Neural cell (in vitro differentiated cells): ENCODE results near the gene IL19.

Experiments
- EP300 ChIP-seq: fragments of 450-650 bp; conservative IDR thresholded peaks from 2 replicates; pipeline ENCODE4 v1.6.1; 2014; ENCODE audit warnings: antibody characterized with exemption, mild to moderate bottlenecking, moderate library complexity; ENCODE audit not compliant: poor library complexity, severe bottlenecking
- EZH2 ChIP-seq: fragments of 200-600, 300-800 bp; shearing (Covaris generic), sonication (generic); IDR thresholded peaks from 2 replicates; pipeline ENCODE4 v1.6.1; 2014; ENCODE audit warnings: antibody characterized with exemption, low read length, borderline replicate concordance, mild to moderate bottlenecking; ENCODE audit not compliant: insufficient read depth, poor library complexity, severe bottlenecking
- POLR2AphosphoS5 ChIP-seq: IDR thresholded peaks from 2 replicates; pipeline ENCODE4 v1.6.1; 2012
- RAD21 ChIP-seq: fragments of 450-650 bp; conservative IDR thresholded peaks from 2 replicates; pipeline ENCODE4 v1.6.1; 2014; ENCODE audit warnings: antibody characterized with exemption, mild to moderate bottlenecking, moderate library complexity
- SMC3 ChIP-seq: fragments of 450-650 bp; conservative IDR thresholded peaks from 2 replicates; pipeline ENCODE4 v1.6.1; 2014; ENCODE audit warnings: antibody characterized with exemption, mild to moderate bottlenecking, moderate library complexity; ENCODE audit not compliant: poor library complexity
- TAF1 ChIP-seq: IDR thresholded peaks from 2 replicates; pipeline ENCODE4 v1.6.1; 2012; ENCODE audit warnings: low read depth
- TF ChIP-seq, protein P1 (sequence below): fragments of 450-650 bp; IDR thresholded peaks from 2 replicates; pipeline ENCODE4 v1.5.1; 2014; ENCODE audit warnings: antibody characterized with exemption, mild to moderate bottlenecking, moderate library complexity; ENCODE audit not compliant: poor library complexity, severe bottlenecking
- TF ChIP-seq, protein P2 (sequence below): IDR thresholded peaks from 2 replicates; pipeline ENCODE4 v1.6.1; 2012; ENCODE audit warnings: borderline replicate concordance

DNA sequence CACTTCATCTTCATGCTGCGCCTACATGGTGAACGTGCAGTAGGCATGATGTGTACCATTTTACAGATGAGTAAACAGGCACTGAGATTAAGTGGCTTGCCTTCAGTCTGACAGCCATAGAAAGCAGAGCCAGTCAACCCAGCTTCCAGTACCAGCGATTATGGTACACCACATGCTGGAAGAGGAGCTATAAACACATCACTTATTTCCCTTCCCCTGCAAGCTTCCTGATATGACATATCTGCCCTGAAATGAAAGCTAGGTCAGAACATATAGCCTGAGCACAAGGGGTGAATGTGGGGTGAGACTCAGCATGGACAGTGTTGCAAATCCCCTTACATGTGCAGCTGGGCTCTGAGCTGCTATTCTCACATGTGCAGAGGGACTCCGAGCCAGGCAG lies 61.1 kb downstream of the IL19 start:
- TF ChIP-seq, protein P1, sequence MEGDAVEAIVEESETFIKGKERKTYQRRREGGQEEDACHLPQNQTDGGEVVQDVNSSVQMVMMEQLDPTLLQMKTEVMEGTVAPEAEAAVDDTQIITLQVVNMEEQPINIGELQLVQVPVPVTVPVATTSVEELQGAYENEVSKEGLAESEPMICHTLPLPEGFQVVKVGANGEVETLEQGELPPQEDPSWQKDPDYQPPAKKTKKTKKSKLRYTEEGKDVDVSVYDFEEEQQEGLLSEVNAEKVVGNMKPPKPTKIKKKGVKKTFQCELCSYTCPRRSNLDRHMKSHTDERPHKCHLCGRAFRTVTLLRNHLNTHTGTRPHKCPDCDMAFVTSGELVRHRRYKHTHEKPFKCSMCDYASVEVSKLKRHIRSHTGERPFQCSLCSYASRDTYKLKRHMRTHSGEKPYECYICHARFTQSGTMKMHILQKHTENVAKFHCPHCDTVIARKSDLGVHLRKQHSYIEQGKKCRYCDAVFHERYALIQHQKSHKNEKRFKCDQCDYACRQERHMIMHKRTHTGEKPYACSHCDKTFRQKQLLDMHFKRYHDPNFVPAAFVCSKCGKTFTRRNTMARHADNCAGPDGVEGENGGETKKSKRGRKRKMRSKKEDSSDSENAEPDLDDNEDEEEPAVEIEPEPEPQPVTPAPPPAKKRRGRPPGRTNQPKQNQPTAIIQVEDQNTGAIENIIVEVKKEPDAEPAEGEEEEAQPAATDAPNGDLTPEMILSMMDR = no peak
- TF ChIP-seq POLR2AphosphoS5 = no peak
- TF ChIP-seq TAF1 = no peak
- TF ChIP-seq, protein P2, sequence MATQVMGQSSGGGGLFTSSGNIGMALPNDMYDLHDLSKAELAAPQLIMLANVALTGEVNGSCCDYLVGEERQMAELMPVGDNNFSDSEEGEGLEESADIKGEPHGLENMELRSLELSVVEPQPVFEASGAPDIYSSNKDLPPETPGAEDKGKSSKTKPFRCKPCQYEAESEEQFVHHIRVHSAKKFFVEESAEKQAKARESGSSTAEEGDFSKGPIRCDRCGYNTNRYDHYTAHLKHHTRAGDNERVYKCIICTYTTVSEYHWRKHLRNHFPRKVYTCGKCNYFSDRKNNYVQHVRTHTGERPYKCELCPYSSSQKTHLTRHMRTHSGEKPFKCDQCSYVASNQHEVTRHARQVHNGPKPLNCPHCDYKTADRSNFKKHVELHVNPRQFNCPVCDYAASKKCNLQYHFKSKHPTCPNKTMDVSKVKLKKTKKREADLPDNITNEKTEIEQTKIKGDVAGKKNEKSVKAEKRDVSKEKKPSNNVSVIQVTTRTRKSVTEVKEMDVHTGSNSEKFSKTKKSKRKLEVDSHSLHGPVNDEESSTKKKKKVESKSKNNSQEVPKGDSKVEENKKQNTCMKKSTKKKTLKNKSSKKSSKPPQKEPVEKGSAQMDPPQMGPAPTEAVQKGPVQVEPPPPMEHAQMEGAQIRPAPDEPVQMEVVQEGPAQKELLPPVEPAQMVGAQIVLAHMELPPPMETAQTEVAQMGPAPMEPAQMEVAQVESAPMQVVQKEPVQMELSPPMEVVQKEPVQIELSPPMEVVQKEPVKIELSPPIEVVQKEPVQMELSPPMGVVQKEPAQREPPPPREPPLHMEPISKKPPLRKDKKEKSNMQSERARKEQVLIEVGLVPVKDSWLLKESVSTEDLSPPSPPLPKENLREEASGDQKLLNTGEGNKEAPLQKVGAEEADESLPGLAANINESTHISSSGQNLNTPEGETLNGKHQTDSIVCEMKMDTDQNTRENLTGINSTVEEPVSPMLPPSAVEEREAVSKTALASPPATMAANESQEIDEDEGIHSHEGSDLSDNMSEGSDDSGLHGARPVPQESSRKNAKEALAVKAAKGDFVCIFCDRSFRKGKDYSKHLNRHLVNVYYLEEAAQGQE = no peak
- no peak for TF ChIP-seq RAD21
- no peak for TF ChIP-seq EZH2
- TF ChIP-seq SMC3 = no peak
- no peak for TF ChIP-seq EP300
